ENCODE data around the gene DNHD1.

Gene DNHD1

DNA sequence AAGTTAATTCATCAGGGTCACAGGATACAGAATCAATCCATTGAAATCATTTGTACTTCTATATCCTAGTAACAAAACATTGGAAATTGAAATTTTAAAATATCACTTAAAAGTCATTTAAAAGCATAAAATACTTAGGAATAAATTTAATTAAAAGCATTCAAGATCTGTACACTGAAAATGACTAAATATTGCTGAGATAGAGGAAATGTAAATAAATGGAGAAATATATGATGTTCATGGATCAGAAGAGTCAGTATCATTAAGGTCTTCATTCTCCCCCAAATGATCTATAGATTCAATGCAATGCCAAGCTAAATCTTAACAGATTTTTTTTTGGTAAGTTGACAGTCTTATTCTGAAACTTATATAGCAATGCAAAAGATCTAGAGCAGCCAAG, 56.6 kb downstream of the DNHD1 start:
- Mint-ChIP-seq H3K9me3 (no peaks in the 10 kb centered on the region), H3K4me1 (no peaks in the 10 kb centered on the region), H3K36me3 (no peaks in the 10 kb centered on the region), H3K27ac (no peak overlapping the region), H3K4me3 (no peak overlapping the region), H3K27me3 (no peaks in the 10 kb centered on the region)
- DNase-seq, result no peak
- CTCF ChIA-PET, result no interaction called here

DNA sequence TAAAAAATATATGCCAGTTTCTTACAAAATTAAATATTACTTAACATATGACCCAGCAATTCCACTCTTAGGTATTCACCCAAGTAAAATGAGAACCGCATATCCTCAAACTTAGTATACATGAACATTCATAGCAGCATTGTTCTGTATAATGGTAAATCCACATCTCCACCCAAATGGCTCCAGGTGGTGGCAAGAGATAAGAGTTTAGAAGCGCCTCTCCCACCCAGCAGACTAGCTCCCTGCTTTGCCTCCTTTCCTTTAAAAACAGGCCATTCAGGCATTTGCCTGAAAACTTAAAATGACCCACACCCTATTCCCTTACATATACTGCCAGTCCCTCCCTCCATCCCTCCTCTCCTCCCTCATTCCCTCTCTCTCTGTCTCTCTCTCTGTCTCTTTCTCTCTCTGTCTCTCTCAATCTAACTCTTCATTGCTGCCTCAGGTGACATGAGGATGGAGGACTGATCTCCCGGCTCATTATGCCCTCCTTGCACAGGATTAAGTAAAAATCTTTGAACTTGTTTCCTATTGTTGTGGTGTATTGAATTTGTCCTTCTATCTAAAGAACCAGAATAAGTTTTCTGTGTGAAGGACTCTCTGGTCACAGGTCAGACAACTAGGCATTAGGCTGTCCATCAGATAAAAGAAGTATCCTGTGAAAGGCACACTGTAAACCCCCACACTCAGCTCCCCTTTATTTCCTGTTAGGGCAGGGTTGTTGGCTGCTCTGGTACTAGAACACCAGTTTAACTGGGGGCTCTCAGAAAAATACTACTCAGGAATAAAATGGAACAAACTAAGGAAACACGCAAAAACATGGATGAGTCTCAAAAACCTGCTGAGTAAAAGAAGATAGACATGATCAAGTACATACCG, 58.0 kb downstream of the DNHD1 start:
- Mint-ChIP-seq H3K4me3 (no peak overlapping the region), H3K27me3 (no peaks in the 10 kb centered on the region), H3K4me1 (no peaks in the 10 kb centered on the region), H3K9me3 (no peaks in the 10 kb centered on the region), H3K36me3 (no peaks in the 10 kb centered on the region), H3K27ac (no peak overlapping the region)
- no peak for DNase-seq
- CTCF ChIA-PET, result no interaction called here

DNA sequence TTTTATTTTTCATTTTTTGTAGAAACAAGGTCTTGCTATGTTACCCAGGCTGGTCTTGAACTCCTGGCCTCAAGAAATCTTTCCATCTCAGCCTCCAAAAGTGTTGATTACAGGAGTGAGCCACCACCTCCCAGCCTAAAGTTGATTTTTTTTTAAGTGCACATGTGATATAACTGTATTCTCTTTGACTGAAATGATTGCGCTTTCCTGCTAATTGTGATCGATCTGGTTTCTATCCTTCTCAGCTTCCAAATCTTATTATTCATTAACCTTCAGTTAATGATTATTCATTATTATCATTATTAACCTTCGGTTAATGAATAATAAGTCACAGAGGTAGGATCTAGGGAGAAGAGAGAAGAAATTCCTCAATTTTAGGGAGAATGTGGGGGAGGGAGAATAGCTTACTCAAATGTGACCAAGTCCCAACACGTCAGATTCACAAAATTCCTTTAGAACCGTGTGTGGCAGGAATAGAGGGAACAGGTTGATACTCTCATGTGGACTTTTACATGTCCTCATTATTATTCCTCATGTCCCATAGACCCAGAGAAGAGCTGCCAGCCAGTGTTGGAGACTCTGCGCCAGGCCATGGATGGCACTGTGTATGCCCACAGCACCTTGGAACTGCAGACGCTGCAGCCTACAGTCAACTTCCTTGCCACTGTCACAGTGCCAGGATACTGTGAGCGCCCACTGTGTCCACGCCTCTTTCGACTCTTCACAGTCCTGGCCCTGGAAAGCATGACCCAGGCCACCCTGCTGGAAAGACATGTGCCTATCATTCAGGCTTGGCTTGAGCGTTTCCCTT, 59.3 kb downstream of the DNHD1 start:
- Mint-ChIP-seq H3K4me1 (no peaks in the 10 kb centered on the region), H3K36me3 (no peaks in the 10 kb centered on the region), H3K4me3 (no peak overlapping the region), H3K9me3 (no peaks in the 10 kb centered on the region), H3K27me3 (no peaks in the 10 kb centered on the region), H3K27ac (no peak overlapping the region)
- CTCF ChIA-PET, result interaction anchor here (0.7 kb wide), 1 partner anchor 21 kb away, joined by 3 read pairs; no protein-coding TSS in a partner anchor
- no peak for DNase-seq

DNA sequence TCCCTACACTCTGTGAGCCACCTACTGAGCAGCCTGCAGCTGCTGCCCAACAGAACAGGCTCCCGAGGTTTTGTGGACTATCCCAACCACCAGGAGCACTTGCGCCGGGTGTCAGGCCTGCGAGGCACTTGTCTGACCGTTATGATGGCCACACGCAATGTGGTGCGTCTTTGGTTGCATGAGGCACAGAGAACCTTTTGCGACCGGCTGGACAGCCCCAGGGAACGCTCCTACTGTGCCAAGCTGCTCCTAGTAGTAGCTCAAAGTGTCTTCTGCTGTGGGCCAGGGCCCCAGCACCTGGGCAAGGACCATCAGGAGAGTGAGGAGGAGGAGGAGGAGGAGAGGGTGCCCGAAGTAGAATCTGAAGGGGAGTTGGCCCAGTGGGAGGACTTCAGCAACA, 60.0 kb downstream of the DNHD1 start:
- no peaks in the 10 kb centered on the region for H3K9me3 Mint-ChIP-seq
- CTCF ChIA-PET, result no interaction called here
- H3K4me1 Mint-ChIP-seq, result no peaks in the 10 kb centered on the region
- no peaks in the 10 kb centered on the region for H3K27me3 Mint-ChIP-seq
- H3K27ac Mint-ChIP-seq, result no peak overlapping the region
- no peaks in the 10 kb centered on the region for H3K36me3 Mint-ChIP-seq
- no peak overlapping the region for H3K4me3 Mint-ChIP-seq
- no peak for DNase-seq

DNA sequence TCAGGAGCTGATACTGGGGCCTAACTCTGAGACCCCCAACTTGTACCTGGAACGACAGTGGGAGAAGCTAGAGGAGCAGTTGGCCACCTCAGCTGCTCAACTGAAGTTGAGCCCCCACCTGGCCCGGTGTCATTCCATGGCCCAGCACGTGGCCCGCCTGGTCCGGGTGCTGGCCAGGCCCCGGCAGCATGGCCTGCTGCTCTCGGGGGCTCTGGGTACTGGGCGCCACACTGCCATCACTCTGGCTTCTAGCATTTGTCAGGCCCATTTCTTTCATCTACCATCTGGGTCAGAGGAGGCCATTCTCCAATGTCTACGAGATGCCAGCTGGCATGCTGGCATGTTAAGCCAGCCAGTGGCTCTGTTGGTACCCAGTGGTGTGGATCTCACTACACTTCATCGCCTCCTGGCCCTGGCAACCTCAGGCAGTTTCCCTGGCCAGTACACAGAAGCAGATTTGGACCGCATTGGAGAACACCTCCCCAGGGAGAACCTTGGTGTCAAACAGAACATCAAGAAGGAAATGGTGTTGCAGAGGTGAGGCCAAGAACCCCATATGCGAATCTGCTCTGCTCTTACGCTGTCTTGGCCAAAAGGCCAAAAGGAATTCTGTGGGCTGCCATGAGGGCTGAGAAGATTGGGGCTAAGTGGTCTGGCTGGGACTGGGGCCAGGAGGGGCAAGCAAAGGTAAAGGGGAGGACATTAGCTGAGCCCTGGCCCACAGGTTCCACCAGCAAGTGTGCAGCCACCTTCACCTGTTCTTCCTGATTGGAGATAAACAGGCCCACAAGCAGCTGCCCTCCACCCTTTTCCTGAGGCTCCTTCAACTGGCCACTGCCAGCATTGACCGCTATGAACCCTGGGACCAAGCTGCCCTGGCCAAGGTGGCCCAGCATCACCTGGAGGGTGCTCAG, 60.9 kb downstream of the DNHD1 start:
- CTCF ChIA-PET, result no interaction called here
- no peaks in the 10 kb centered on the region for H3K36me3 Mint-ChIP-seq
- H3K27me3 Mint-ChIP-seq, result no peaks in the 10 kb centered on the region
- no peak for DNase-seq
- no peak overlapping the region for H3K4me3 Mint-ChIP-seq
- H3K4me1 Mint-ChIP-seq, result no peaks in the 10 kb centered on the region
- no peaks in the 10 kb centered on the region for H3K9me3 Mint-ChIP-seq
- no peak overlapping the region for H3K27ac Mint-ChIP-seq

DNA sequence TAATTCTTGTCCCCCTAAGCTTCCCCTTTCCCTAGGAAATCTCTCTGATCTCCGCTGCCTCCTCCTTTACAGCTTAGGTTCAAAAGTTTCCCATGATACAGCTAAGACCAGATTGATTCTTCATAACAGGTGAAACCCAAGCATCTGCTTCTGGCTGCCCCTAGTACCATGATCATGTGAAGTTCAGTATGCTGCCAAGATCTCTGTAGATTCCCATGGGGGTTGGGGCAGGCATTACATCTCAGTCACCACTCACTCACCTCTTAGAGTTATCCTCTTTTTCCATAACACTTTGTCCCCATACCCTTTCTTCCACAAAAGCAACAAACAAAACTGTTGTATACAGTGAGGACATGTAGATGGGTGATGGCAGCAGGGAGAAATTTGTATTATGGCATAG, 62.3 kb downstream of the DNHD1 start:
- Mint-ChIP-seq H3K36me3 (no peaks in the 10 kb centered on the region), H3K27ac (no peak overlapping the region), H3K4me3 (no peak overlapping the region), H3K9me3 (no peaks in the 10 kb centered on the region), H3K27me3 (no peaks in the 10 kb centered on the region), H3K4me1 (no peaks in the 10 kb centered on the region)
- no peak for DNase-seq
- CTCF ChIA-PET, result no interaction called here

DNA sequence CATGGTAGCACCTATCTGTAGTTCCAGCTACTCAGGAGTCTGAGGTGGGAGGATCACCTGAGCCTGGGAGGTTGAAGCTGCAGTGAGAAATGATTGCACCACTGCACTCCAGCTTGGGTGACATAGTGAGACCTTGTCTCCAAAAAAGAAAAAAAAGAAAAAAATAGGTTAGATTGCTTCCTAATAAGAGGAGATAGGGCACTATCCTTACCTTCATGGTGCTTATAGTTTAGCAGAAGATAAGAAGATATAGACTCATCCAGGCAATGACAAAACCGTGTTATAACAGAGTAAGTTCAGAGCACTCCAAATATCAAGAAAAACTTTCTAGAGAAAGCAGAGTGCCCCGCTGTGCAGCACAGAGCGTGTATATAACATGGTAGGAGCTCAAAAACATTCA, 64.2 kb downstream of the DNHD1 start:
- no peak for DNase-seq
- Mint-ChIP-seq H3K27ac (no peak overlapping the region), H3K27me3 (no peaks in the 10 kb centered on the region), H3K36me3 (no peaks in the 10 kb centered on the region), H3K9me3 (no peaks in the 10 kb centered on the region), H3K4me1 (no peaks in the 10 kb centered on the region), H3K4me3 (no peak overlapping the region)
- CTCF ChIA-PET, result no interaction called here

DNA sequence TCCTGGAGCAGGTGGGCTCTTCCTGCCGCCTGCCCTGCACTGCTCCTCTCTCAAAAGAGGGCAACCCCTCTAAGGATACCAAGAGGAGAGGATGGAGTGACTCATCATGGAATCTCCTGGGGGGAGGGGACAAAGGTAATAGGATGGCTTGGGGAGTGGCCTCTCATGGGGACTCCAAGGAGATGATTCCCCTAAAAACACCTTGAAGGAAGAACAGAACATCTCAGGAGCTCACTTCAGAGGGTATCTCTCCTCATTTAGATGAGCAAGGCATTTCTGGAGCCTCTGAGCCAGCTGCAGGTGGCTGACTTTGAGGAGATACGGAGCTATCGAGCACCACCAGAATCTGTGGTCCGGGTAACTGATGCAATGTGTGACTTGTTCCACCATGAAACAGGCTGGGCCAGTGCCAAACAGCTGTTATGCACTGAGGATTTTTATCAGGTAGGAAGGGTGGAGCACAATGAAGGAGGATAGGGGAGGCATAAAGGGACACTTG, 66.1 kb downstream of the DNHD1 start:
- CTCF ChIA-PET, result interaction anchor here (1.4 kb wide), 1 partner anchor 32 kb away, joined by 4 read pairs; no protein-coding TSS in a partner anchor
- H3K27me3 Mint-ChIP-seq, result no peaks in the 10 kb centered on the region

DNA sequence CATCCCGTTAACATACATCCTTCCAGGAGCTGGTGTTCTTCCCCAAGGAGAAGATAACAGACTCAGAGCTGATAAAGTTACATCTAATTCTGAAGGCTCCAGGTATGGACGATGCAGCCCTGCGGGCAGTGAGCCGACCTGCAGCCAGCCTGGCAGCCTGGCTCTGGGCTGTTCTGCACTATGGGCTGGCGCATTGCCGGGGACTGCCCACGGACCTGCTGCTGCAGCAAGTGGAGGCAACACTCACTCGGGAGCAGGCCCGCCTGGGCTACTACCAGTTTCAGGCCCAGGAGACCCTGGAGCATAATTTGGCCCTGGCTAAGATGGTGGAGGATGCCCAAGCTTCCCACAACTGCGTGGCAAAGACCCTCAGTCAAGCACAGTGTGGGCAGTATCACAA, 66.6 kb downstream of the DNHD1 start:
- Mint-ChIP-seq H3K4me3 (no peak overlapping the region), H3K27ac (no peak overlapping the region), H3K4me1 (no peaks in the 10 kb centered on the region), H3K9me3 (no peaks in the 10 kb centered on the region), H3K27me3 (no peaks in the 10 kb centered on the region), H3K36me3 (no peaks in the 10 kb centered on the region)
- CTCF ChIA-PET, result interaction anchor here (1.4 kb wide), 1 partner anchor 32 kb away, joined by 4 read pairs; no protein-coding TSS in a partner anchor
- no peak for DNase-seq

More for the DNA sequence above, 66.1 kb downstream of the DNHD1 start:
- Mint-ChIP-seq H3K4me3 (no peak overlapping the region), H3K27ac (no peak overlapping the region), H3K4me1 (no peaks in the 10 kb centered on the region), H3K36me3 (no peaks in the 10 kb centered on the region), H3K9me3 (no peaks in the 10 kb centered on the region)
- no peak for DNase-seq

DNA sequence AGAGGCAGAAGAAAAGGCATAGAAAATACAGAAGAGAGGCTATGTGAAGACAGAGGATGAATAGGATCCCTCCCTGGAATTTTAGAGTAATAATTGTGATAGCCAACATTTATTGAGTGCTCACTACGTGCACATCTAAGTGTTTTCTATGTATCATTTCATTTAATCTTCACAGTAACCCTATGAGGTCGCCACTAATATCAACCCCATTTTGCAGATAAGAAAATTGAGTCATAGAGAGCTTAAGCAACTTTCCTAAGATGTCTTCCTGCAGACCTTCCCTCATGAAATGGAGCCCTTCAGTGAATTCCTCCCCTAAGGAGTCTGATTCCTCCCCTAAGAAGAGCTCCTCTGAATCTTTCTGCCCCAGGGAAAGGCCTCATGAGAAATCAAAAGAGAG, 68.2 kb downstream of the DNHD1 start:
- Mint-ChIP-seq H3K36me3 (peaks cover 4% of the 10 kb centered on the region), H3K4me1 (no peaks in the 10 kb centered on the region), H3K27ac (no peak overlapping the region), H3K9me3 (no peaks in the 10 kb centered on the region), H3K27me3 (no peaks in the 10 kb centered on the region), H3K4me3 (no peak overlapping the region)
- CTCF ChIA-PET, result no interaction called here
- DNase-seq, result no peak

DNA sequence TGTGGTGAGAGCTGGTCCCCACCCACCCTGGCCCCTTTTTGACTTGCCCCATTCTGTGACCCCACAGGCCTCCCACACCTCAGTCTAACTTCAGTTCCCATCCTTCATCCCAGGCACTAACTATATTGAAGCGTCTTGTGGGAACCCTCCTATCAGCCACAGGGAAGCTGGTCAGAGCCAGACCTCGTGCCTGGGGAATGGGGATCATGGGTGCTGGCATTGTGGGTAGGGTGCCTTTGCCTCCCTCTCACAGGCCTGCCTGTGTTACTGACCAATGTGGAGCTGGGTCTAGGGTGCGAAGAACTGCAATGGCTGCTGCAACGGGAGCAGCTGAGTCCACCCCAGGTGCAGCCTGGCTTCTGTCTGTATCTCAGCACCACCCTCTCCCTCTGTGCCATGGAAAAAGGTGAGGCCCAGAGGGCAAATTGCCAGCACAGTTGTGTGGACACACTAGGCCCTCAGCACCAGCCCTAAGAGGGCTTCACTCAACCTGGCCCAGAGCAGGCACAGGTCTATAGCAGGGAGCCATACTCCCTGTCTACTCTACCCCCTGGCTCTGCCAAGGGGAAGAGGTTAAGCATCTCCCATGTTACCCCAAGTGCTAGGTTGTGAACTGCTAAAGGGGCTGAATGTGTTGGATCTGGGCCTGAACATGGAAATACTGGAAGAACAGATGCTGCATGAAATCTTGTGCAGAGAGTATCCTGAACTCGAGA, 69.1 kb downstream of the DNHD1 start:
- no peaks in the 10 kb centered on the region for H3K27me3 Mint-ChIP-seq
- no peak overlapping the region for H3K27ac Mint-ChIP-seq
- H3K9me3 Mint-ChIP-seq, result no peaks in the 10 kb centered on the region
- H3K36me3 Mint-ChIP-seq, result peaks cover 4% of the 10 kb centered on the region
- no peaks in the 10 kb centered on the region for H3K4me1 Mint-ChIP-seq
- H3K4me3 Mint-ChIP-seq, result no peak overlapping the region
- DNase-seq, result no peak
- CTCF ChIA-PET, result no interaction called here

DNA sequence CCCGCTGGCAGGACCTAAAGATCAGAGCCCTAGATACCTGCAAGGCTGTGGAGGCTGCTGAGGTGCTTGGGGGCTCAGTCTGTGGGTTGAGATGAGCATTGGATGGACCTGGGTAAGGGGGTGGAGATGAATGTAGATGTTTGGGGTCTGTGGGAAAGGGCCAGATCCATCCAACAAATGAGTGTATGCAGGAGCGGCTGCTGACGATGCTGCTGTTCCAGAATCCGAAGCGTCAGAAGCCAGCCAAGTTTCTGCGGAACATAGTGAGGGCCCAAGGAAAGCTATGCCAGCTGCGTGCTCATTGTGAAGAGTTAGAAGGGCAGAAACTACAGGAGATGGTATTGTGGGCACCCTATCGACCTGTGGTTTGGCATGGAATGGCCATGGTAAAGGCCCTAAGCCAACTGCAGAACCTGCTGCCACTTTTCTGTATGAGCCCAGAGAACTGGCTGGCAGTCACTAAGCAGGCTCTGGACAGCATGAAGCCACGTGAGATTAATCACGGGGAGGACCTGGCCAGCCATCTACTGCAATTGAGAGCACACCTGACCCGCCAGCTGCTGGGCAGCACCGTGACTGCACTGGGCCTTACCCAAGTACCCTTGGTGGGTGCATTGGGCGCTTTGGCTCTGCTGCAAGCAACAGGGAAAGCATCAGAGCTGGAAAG, 69.8 kb downstream of the DNHD1 start:
- no peak for DNase-seq
- Mint-ChIP-seq H3K4me1 (no peaks in the 10 kb centered on the region), H3K9me3 (no peaks in the 10 kb centered on the region), H3K27me3 (no peaks in the 10 kb centered on the region), H3K36me3 (peaks cover 4% of the 10 kb centered on the region), H3K27ac (no peak overlapping the region), H3K4me3 (no peak overlapping the region)
- CTCF ChIA-PET, result no interaction called here

DNA sequence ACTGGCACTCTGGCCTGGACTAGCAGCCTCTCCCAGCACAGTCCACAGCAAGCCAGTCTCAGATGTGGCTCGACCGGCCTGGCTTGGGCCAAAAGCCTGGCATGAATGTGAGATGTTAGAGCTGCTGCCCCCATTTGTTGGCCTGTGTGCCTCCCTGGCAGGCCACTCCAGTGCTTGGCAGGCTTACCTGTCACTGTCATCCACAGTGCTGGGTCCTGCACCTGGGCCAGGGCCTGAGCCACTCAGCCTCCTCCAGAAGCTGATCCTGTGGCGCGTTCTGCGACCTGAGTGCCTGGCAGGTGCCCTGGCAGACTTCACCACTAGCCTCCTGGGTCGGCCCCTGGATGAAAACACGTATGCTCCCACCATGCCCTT, 70.3 kb downstream of the DNHD1 start:
- Mint-ChIP-seq H3K4me3 (no peak overlapping the region), H3K4me1 (no peaks in the 10 kb centered on the region), H3K36me3 (peaks cover 4% of the 10 kb centered on the region), H3K9me3 (no peaks in the 10 kb centered on the region), H3K27me3 (no peaks in the 10 kb centered on the region), H3K27ac (no peak overlapping the region)
- no peak for DNase-seq
- CTCF ChIA-PET, result no interaction called here
